ENCODE measurements around the gene BOLL. TPM values are rescaled to one million over a fixed set of nuclear protein-coding genes. Genes with fewer than 3 reads are reported as not detected.

The BOLL gene
- polyA plus RNA-seq, 1 experiment, result not detected

- H3K36me3 ChIP-seq (ENCODE audit: control insufficient read depth, insufficient read depth, low read length), result no peaks in the 10 kb centered on the region
- DNase-seq (ENCODE audit: low read depth), result no peak
- H3K27me3 ChIP-seq (ENCODE audit: control insufficient read depth, insufficient read depth, low read length), result 0 out of 2 replicates have a peak, but pooled peaks cover 2% of the 10 kb centered on the region
- ChIA-PET POLR2A (no interaction called here), CTCF (interaction anchor here (2.2 kb wide), 1 partner anchor 13 kb away, joined by 5 read pairs; no protein-coding TSS in a partner anchor)
- TF ChIP-seq CTCF (IDR thresholded peaks at IDR 0.05; ENCODE audit: insufficient read depth, low read depth, low read length), result no peak
- no peak overlapping the region for H3K4me3 ChIP-seq (ENCODE audit: low read depth, low read length)
These were observed 10.2 kb upstream of the BOLL start for GRCh38 chr2:197795277-197795676.

- no peak for DNase-seq (ENCODE audit: low read depth)
- POLR2A ChIA-PET, result no interaction called here
- CTCF ChIA-PET, result interaction anchor here (2.2 kb wide), 1 partner anchor 11 kb away, joined by 5 read pairs; no protein-coding TSS in a partner anchor
- TF ChIP-seq CTCF (IDR thresholded peaks at IDR 0.05; ENCODE audit: insufficient read depth, low read depth, low read length), result no peak
- no peak overlapping the region for H3K4me3 ChIP-seq (ENCODE audit: low read depth, low read length)
- H3K36me3 ChIP-seq (ENCODE audit: control insufficient read depth, insufficient read depth, low read length), result no peaks in the 10 kb centered on the region
- no peaks in the 10 kb centered on the region for H3K27me3 ChIP-seq (ENCODE audit: control insufficient read depth, insufficient read depth, low read length)
These were observed 8.3 kb upstream of the BOLL start for GRCh38 chr2:197793456-197793855.

- Histone ChIP-seq H3K4me3 (ENCODE audit: low read depth, low read length) (peak overlapping the region; percentile 2; the same call in 1 of the 2 replicates), H3K27me3 (ENCODE audit: control insufficient read depth, insufficient read depth, low read length) (peaks cover 6% of the 10 kb centered on the region), H3K36me3 (ENCODE audit: control insufficient read depth, insufficient read depth, low read length) (no peaks in the 10 kb centered on the region)
- peak; percentile 58 for TF ChIP-seq CTCF (IDR thresholded peaks at IDR 0.05; ENCODE audit: insufficient read depth, low read depth, low read length)
- DNase-seq (ENCODE audit: low read depth), result no peak
- POLR2A ChIA-PET, result no interaction called here
- CTCF ChIA-PET, result interaction anchor here (1.7 kb wide), 1 partner anchor 7 kb away, joined by 5 read pairs; no protein-coding TSS in a partner anchor
These were observed 1.1 kb upstream of the BOLL start for GRCh38 chr2:197786010-197786877.

- TF ChIP-seq CTCF (IDR thresholded peaks at IDR 0.05; ENCODE audit: insufficient read depth, low read depth, low read length), result no peak
- Histone ChIP-seq H3K36me3 (ENCODE audit: control insufficient read depth, insufficient read depth, low read length) (no peaks in the 10 kb centered on the region), H3K27me3 (ENCODE audit: control insufficient read depth, insufficient read depth, low read length) (peaks cover 5% of the 10 kb centered on the region), H3K4me3 (ENCODE audit: low read depth, low read length) (no peak overlapping the region)
- no peak for DNase-seq (ENCODE audit: low read depth)
- CTCF ChIA-PET, result interaction anchor here (1.2 to 1.9 kb wide), 3 partner anchors 12 to 75 kb away, joined by 3 to 6 read pairs (median 5); no protein-coding TSS in a partner anchor
- POLR2A ChIA-PET, result no interaction called here
These were observed 3.0 kb downstream of the BOLL start for GRCh38 chr2:197782126-197782525.

- no peak overlapping the region for H3K4me3 ChIP-seq (ENCODE audit: low read depth, low read length)
- no peak for TF ChIP-seq CTCF (IDR thresholded peaks at IDR 0.05; ENCODE audit: insufficient read depth, low read depth, low read length)
- no peak for DNase-seq (ENCODE audit: low read depth)
- H3K36me3 ChIP-seq (ENCODE audit: control insufficient read depth, insufficient read depth, low read length), result no peaks in the 10 kb centered on the region
- no peaks in the 10 kb centered on the region for H3K27me3 ChIP-seq (ENCODE audit: control insufficient read depth, insufficient read depth, low read length)
- ChIA-PET CTCF (interaction anchor here (0.9 to 1.5 kb wide), 3 partner anchors 8 to 79 kb away, joined by 3 to 5 read pairs (median 3); no protein-coding TSS in a partner anchor), POLR2A (no interaction called here)
These were observed 5.9 kb downstream of the BOLL start for GRCh38 chr2:197779261-197779660.

Data from BJ (cell line).